Activated naive CD4-positive, alpha-beta T cell treated with anti-CD3 and anti-CD28 coated beads, Interleukin-2, amount 50 U/mL, for 24 hours (primary cell): Measurements from ENCODE around the gene MRNIP.
"Not testable (repeated sequence)": the region's sequence is repeated elsewhere in the genome, so short reads cannot be mapped to it uniquely, and the experiment has no call there.

Experiments used
- H3K27ac Mint-ChIP-seq: one replicate; pipeline ENCODE4 v1.8.0; 2021; ENCODE audit warnings: mild to moderate bottlenecking, mixed read lengths
- H3K27me3 Mint-ChIP-seq: one replicate; pipeline ENCODE4 v1.8.0; 2021; ENCODE audit warnings: mixed read lengths
- H3K36me3 Mint-ChIP-seq: one replicate; pipeline ENCODE4 v1.8.0; 2021; ENCODE audit warnings: mixed read lengths
- H3K4me1 Mint-ChIP-seq: one replicate; pipeline ENCODE4 v1.8.0; 2021; ENCODE audit warnings: mixed read lengths
- H3K4me3 Mint-ChIP-seq: one replicate; pipeline ENCODE4 v1.8.0; 2021; ENCODE audit warnings: mild to moderate bottlenecking, mixed read lengths
- H3K9me3 Mint-ChIP-seq: one replicate; pipeline ENCODE4 v1.8.0; 2021; ENCODE audit warnings: mixed read lengths

Gene MRNIP

GRCh38 chr5:179878222-179879002 lies 19.8 kb upstream of the MRNIP start:
- peaks cover 4% of the 10 kb centered on the region for H3K9me3 Mint-ChIP-seq
- H3K27me3 Mint-ChIP-seq: no peaks in the 10 kb centered on the region
- H3K4me1 Mint-ChIP-seq: no peaks in the 10 kb centered on the region
- no peak overlapping the region for H3K4me3 Mint-ChIP-seq
- no peak overlapping the region for H3K27ac Mint-ChIP-seq
- H3K36me3 Mint-ChIP-seq: peaks cover 6% of the 10 kb centered on the region

- no peak overlapping the region for H3K4me3 Mint-ChIP-seq
- no peak overlapping the region for H3K27ac Mint-ChIP-seq
Observed at GRCh38 chr5:179876610-179876952, 18.0 kb upstream of the MRNIP start.

GRCh38 chr5:179875741-179876609 lies 17.4 kb upstream of the MRNIP start:
- Mint-ChIP-seq H3K4me3 (no peak overlapping the region), H3K36me3 (peaks cover 5% of the 10 kb centered on the region), H3K4me1 (no peaks in the 10 kb centered on the region), H3K27me3 (no peaks in the 10 kb centered on the region), H3K27ac (no peak overlapping the region), H3K9me3 (no peaks in the 10 kb centered on the region)

More at GRCh38 chr5:179876610-179876952, 18.0 kb upstream of the MRNIP start:
- no peaks in the 10 kb centered on the region for H3K27me3 Mint-ChIP-seq
- H3K9me3 Mint-ChIP-seq: no peaks in the 10 kb centered on the region
- H3K4me1 Mint-ChIP-seq: no peaks in the 10 kb centered on the region
- peaks cover 3% of the 10 kb centered on the region for H3K36me3 Mint-ChIP-seq

- H3K36me3 Mint-ChIP-seq: peaks cover 5% of the 10 kb centered on the region
- no peak overlapping the region for H3K27ac Mint-ChIP-seq
- no peaks in the 10 kb centered on the region for H3K4me1 Mint-ChIP-seq
- no peaks in the 10 kb centered on the region for H3K9me3 Mint-ChIP-seq
- no peak overlapping the region for H3K4me3 Mint-ChIP-seq
- H3K27me3 Mint-ChIP-seq: no peaks in the 10 kb centered on the region
Observed at GRCh38 chr5:179874536-179875292, 16.1 kb upstream of the MRNIP start.

GRCh38 chr5:179874136-179874535 lies 15.5 kb upstream of the MRNIP start:
- H3K27me3 Mint-ChIP-seq: no peaks in the 10 kb centered on the region
- H3K4me1 Mint-ChIP-seq: no peaks in the 10 kb centered on the region

GRCh38 chr5:179873588-179874110 lies 15.0 kb upstream of the MRNIP start:
- Mint-ChIP-seq H3K36me3 (peaks cover 5% of the 10 kb centered on the region), H3K4me1 (no peaks in the 10 kb centered on the region), H3K9me3 (no peaks in the 10 kb centered on the region), H3K4me3 (no peak overlapping the region), H3K27ac (no peak overlapping the region), H3K27me3 (no peaks in the 10 kb centered on the region)

More at GRCh38 chr5:179874136-179874535, 15.5 kb upstream of the MRNIP start:
- H3K9me3 Mint-ChIP-seq: no peaks in the 10 kb centered on the region
- no peak overlapping the region for H3K27ac Mint-ChIP-seq
- peaks cover 5% of the 10 kb centered on the region for H3K36me3 Mint-ChIP-seq
- no peak overlapping the region for H3K4me3 Mint-ChIP-seq

- Mint-ChIP-seq H3K27ac (no peak overlapping the region), H3K27me3 (no peaks in the 10 kb centered on the region), H3K9me3 (no peaks in the 10 kb centered on the region), H3K4me1 (no peaks in the 10 kb centered on the region), H3K36me3 (peaks cover 5% of the 10 kb centered on the region), H3K4me3 (no peak overlapping the region)
Observed at GRCh38 chr5:179872828-179873575, 14.4 kb upstream of the MRNIP start.

- Mint-ChIP-seq H3K27ac (no peak overlapping the region), H3K36me3 (peaks cover 2% of the 10 kb centered on the region), H3K4me1 (no peaks in the 10 kb centered on the region), H3K9me3 (no peaks in the 10 kb centered on the region), H3K27me3 (no peaks in the 10 kb centered on the region), H3K4me3 (no peak overlapping the region)
Observed at GRCh38 chr5:179872055-179872827, 13.6 kb upstream of the MRNIP start.

- H3K36me3 Mint-ChIP-seq, H3K4me3 Mint-ChIP-seq, H3K4me1 Mint-ChIP-seq, H3K27me3 Mint-ChIP-seq, H3K9me3 Mint-ChIP-seq, H3K27ac Mint-ChIP-seq: not testable (repeated sequence)
Observed at GRCh38 chr5:179871533-179871932, 12.9 kb upstream of the MRNIP start.

- peaks cover 4% of the 10 kb centered on the region for H3K4me1 Mint-ChIP-seq
Observed at GRCh38 chr5:179870952-179871351, 12.3 kb upstream of the MRNIP start.

GRCh38 chr5:179870403-179870903 lies 11.8 kb upstream of the MRNIP start:
- Mint-ChIP-seq H3K27me3 (no peaks in the 10 kb centered on the region), H3K27ac (no peak overlapping the region), H3K4me3 (no peak overlapping the region), H3K4me1 (peaks cover 4% of the 10 kb centered on the region), H3K36me3 (peaks cover 2% of the 10 kb centered on the region), H3K9me3 (no peaks in the 10 kb centered on the region)

More at GRCh38 chr5:179870952-179871351, 12.3 kb upstream of the MRNIP start:
- Mint-ChIP-seq H3K4me3 (no peak overlapping the region), H3K9me3 (no peaks in the 10 kb centered on the region), H3K27ac (no peak overlapping the region), H3K36me3 (peaks cover 2% of the 10 kb centered on the region), H3K27me3 (no peaks in the 10 kb centered on the region)

GRCh38 chr5:179869641-179870402 lies 11.2 kb upstream of the MRNIP start:
- Mint-ChIP-seq H3K27ac (no peak overlapping the region), H3K27me3 (no peaks in the 10 kb centered on the region), H3K4me3 (no peak overlapping the region), H3K9me3 (no peaks in the 10 kb centered on the region), H3K4me1 (peaks cover 4% of the 10 kb centered on the region), H3K36me3 (peaks cover 2% of the 10 kb centered on the region)

- peaks cover 4% of the 10 kb centered on the region for H3K4me1 Mint-ChIP-seq
- no peak overlapping the region for H3K27ac Mint-ChIP-seq
- no peaks in the 10 kb centered on the region for H3K9me3 Mint-ChIP-seq
- no peaks in the 10 kb centered on the region for H3K27me3 Mint-ChIP-seq
- H3K4me3 Mint-ChIP-seq: no peak overlapping the region
- H3K36me3 Mint-ChIP-seq: peaks cover 2% of the 10 kb centered on the region
Observed at GRCh38 chr5:179869101-179869500, 10.5 kb upstream of the MRNIP start.
